Measurements from ENCODE around the gene SH2D4B. TPM values are rescaled to one million over a fixed set of nuclear protein-coding genes. Genes with fewer than 3 reads are reported as not detected.

SH2D4B gene
- total and polyA plus RNA-seq, 2 of the 13 experiments (the other 11 are each of a cell fraction or from before 2014, with no cell fraction given): not detected

DNA sequence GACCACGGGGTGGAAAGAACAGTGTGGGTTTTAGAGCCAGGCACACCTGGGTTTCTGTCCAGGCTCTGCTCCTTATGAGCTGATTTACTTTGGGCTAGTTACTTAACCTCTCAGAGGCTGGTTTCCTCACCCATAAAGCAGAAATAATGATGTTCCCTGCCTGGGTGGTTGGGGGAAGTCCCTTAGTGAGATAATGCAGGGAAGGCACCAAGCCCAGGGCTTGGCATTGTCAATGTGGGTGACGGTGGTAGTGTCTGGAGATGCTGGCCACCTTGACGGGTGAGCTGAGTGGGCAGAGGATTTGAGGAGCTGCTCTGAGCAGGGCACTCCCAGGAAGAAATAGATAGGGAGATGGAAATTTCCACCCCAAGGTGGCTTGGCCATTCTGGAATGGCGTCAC, 65.2 kb downstream of the SH2D4B start:
- no peak overlapping the region for H3K4me2 ChIP-seq (ENCODE audit: low read depth, low read length)
- no peak overlapping the region for H2AFZ ChIP-seq (ENCODE audit: low read length)
- in situ Hi-C loops (cut with HindIII; ENCODE audit: extremely low pct_ligation_motif_present, low pct_unique_long_range_greater_than_20kb) (no loop called here), intact Hi-C loops (cut with micrococcal nuclease; ENCODE audit: unreplicated experiment) (no loop called here)
- no peaks in the 10 kb centered on the region for H3K9me3 ChIP-seq (ENCODE audit: low read length)
- no peaks in the 10 kb centered on the region for H4K20me1 ChIP-seq (ENCODE audit: insufficient read depth, low read length)
- H3K36me3 ChIP-seq (replicated peaks in 1 of 2; ENCODE audit: control insufficient read depth in 1 of 2, insufficient read depth in 2 of 2, low read length in 2 of 2): no peaks in the 10 kb centered on the region
- H3K27me3 ChIP-seq (ENCODE audit: control insufficient read depth in 1 of 2, insufficient read depth in 2 of 2, low read length in 2 of 2): peaks cover 1 to 3% of the 10 kb centered on the region in 2 experiments; a peak in 4 of 5 replicates
- POLR2A ChIA-PET: no interaction called here
- 44% methylated on average over 4 of the region's 4 CpGs for WGBS (ENCODE audit: low lambda C conversion rate)
- H3K4me1 ChIP-seq (ENCODE audit: insufficient read depth, low read length): no peaks in the 10 kb centered on the region
- no peaks in the 10 kb centered on the region for H3K79me2 ChIP-seq (ENCODE audit: insufficient read depth, low read length)
- no peak for ATAC-seq
- BruUV-seq (replicated peaks): no TSS peak
- no peak for FAIRE-seq
- TF ChIP-seq EEA1 (CRISPR knock-in tag; IDR thresholded peaks at IDR 0.05; ENCODE audit: borderline replicate concordance) (no peak), ZNF652 (CRISPR knock-in tag; IDR thresholded peaks at IDR 0.05; ENCODE audit: borderline replicate concordance, low read depth) (no peak), HMG20B (CRISPR knock-in tag; conservative IDR thresholded peaks at IDR 0.05) (no peak), TEAD2 (CRISPR knock-in tag; IDR thresholded peaks at IDR 0.05) (no peak), CEBPB (IDR thresholded peaks at IDR 0.05; ENCODE audit: borderline replicate concordance, low read depth, low read length) (no peak), NCOA5 (CRISPR knock-in tag; IDR thresholded peaks at IDR 0.05) (no peak)
- TF ChIP-seq, protein P1, sequence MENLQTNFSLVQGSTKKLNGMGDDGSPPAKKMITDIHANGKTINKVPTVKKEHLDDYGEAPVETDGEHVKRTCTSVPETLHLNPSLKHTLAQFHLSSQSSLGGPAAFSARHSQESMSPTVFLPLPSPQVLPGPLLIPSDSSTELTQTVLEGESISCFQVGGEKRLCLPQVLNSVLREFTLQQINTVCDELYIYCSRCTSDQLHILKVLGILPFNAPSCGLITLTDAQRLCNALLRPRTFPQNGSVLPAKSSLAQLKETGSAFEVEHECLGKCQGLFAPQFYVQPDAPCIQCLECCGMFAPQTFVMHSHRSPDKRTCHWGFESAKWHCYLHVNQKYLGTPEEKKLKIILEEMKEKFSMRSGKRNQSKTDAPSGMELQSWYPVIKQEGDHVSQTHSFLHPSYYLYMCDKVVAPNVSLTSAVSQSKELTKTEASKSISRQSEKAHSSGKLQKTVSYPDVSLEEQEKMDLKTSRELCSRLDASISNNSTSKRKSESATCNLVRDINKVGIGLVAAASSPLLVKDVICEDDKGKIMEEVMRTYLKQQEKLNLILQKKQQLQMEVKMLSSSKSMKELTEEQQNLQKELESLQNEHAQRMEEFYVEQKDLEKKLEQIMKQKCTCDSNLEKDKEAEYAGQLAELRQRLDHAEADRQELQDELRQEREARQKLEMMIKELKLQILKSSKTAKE (CRISPR knock-in tag; IDR thresholded peaks at IDR 0.05; ENCODE audit: borderline replicate concordance): no peak
- TF ChIP-seq, protein P2, sequence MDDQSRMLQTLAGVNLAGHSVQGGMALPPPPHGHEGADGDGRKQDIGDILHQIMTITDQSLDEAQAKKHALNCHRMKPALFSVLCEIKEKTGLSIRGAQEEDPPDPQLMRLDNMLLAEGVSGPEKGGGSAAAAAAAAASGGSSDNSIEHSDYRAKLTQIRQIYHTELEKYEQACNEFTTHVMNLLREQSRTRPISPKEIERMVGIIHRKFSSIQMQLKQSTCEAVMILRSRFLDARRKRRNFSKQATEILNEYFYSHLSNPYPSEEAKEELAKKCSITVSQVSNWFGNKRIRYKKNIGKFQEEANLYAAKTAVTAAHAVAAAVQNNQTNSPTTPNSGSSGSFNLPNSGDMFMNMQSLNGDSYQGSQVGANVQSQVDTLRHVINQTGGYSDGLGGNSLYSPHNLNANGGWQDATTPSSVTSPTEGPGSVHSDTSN (CRISPR knock-in tag; IDR thresholded peaks at IDR 0.05; ENCODE audit: borderline replicate concordance): no peak
- TF ChIP-seq, protein P3, sequence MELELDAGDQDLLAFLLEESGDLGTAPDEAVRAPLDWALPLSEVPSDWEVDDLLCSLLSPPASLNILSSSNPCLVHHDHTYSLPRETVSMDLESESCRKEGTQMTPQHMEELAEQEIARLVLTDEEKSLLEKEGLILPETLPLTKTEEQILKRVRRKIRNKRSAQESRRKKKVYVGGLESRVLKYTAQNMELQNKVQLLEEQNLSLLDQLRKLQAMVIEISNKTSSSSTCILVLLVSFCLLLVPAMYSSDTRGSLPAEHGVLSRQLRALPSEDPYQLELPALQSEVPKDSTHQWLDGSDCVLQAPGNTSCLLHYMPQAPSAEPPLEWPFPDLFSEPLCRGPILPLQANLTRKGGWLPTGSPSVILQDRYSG (CRISPR knock-in tag; IDR thresholded peaks at IDR 0.05): no peak
- TF ChIP-seq, protein P4, sequence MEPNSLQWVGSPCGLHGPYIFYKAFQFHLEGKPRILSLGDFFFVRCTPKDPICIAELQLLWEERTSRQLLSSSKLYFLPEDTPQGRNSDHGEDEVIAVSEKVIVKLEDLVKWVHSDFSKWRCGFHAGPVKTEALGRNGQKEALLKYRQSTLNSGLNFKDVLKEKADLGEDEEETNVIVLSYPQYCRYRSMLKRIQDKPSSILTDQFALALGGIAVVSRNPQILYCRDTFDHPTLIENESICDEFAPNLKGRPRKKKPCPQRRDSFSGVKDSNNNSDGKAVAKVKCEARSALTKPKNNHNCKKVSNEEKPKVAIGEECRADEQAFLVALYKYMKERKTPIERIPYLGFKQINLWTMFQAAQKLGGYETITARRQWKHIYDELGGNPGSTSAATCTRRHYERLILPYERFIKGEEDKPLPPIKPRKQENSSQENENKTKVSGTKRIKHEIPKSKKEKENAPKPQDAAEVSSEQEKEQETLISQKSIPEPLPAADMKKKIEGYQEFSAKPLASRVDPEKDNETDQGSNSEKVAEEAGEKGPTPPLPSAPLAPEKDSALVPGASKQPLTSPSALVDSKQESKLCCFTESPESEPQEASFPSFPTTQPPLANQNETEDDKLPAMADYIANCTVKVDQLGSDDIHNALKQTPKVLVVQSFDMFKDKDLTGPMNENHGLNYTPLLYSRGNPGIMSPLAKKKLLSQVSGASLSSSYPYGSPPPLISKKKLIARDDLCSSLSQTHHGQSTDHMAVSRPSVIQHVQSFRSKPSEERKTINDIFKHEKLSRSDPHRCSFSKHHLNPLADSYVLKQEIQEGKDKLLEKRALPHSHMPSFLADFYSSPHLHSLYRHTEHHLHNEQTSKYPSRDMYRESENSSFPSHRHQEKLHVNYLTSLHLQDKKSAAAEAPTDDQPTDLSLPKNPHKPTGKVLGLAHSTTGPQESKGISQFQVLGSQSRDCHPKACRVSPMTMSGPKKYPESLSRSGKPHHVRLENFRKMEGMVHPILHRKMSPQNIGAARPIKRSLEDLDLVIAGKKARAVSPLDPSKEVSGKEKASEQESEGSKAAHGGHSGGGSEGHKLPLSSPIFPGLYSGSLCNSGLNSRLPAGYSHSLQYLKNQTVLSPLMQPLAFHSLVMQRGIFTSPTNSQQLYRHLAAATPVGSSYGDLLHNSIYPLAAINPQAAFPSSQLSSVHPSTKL (CRISPR knock-in tag; IDR thresholded peaks at IDR 0.05): no peak
- no peak for DNase-seq (ENCODE audit: low spot score)
- H3K27ac ChIP-seq (ENCODE audit: extremely low read length, insufficient read depth, low read length): no peak overlapping the region
- H3K9ac ChIP-seq (ENCODE audit: insufficient read depth, low read depth, low read length): no peak overlapping the region
- CTCF ChIA-PET (ENCODE audit: low intra/inter-chr PET ratio, low total read pairs): no interaction called here
- no peak overlapping the region for H3K4me3 ChIP-seq (replicated peaks in 1 of 3; ENCODE audit: insufficient read depth in 1 of 3, low read depth in 2 of 3, low read length in 3 of 3)

All from HepG2 (cell line).